ENCODE measurements around the gene MRPL28.
"Not testable (repeated sequence)": the region's sequence is repeated elsewhere in the genome, so short reads cannot be mapped to it uniquely, and the experiment has no call there.

The MRPL28 gene

DNA sequence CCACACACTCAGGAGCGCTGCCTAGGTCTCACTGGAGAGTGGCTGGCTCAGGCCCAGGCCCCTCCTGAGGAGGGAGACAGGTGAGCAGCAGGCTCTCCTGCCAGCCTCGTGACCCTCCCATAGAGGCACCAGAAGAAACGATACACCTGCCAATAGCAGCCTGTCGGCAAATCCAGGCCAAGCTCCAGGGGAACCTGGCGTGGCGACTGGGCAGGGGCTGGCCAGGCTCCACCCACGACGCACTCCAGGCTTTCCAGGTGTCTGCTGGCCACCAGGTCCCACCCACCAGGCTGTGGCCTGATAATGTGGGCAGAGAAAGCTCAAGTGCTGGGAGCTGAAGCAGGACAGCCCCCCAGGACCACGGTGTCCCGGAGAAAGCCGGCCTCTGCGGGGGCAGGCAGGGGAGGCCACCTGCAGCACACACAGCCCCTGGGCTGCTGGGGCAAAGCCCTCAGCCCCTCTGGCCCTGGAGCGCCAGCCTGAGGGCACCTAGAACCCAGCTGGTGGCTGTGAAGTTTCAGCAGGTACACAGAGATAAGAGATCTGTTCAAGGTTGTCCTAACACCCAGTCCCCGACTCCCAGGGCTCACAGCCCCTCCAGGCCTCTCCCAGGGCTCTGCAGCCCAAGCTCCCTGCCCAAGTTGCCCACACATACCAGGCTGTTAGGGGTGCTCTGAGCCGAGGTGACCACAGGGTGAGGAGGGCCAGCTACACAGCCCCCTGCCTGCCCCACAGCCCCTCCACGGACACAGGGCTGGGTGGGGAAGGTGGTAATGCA lies 9.0 kb upstream of the MRPL28 start:
- Histone ChIP-seq H4K20me1 (ENCODE audit: control insufficient read depth, insufficient read depth, low read depth, low read length) (peaks cover 5% of the 10 kb centered on the region; the same call in 1 of the 2 replicates), H3K4me2 (ENCODE audit: low read length) (no peak overlapping the region), H3K27me3 (ENCODE audit: control insufficient read depth, low read length) (no peaks in the 10 kb centered on the region), H3K9me2 (replicated peaks; ENCODE audit: control insufficient read depth, low read length) (no peaks in the 10 kb centered on the region), H3K36me3 (ENCODE audit: control insufficient read depth, low read length) (peaks cover 26% of the 10 kb centered on the region), H3F3A (ENCODE audit: control insufficient read depth, insufficient read depth) (peaks cover 18% of the 10 kb centered on the region), H3K27ac (ENCODE audit: low read depth, low read length) (no peak overlapping the region), H3K4me1 (ENCODE audit: control insufficient read depth, low read length) (peaks cover 17% of the 10 kb centered on the region), H3K9me3 (ENCODE audit: control insufficient read depth, insufficient read depth, low read length) (no peaks in the 10 kb centered on the region), H3K4me3 (ENCODE audit: low read length) (no peak overlapping the region), H3K79me2 (ENCODE audit: control insufficient read depth, low read length) (peaks cover 40% of the 10 kb centered on the region)
- TF ChIP-seq, protein P1, sequence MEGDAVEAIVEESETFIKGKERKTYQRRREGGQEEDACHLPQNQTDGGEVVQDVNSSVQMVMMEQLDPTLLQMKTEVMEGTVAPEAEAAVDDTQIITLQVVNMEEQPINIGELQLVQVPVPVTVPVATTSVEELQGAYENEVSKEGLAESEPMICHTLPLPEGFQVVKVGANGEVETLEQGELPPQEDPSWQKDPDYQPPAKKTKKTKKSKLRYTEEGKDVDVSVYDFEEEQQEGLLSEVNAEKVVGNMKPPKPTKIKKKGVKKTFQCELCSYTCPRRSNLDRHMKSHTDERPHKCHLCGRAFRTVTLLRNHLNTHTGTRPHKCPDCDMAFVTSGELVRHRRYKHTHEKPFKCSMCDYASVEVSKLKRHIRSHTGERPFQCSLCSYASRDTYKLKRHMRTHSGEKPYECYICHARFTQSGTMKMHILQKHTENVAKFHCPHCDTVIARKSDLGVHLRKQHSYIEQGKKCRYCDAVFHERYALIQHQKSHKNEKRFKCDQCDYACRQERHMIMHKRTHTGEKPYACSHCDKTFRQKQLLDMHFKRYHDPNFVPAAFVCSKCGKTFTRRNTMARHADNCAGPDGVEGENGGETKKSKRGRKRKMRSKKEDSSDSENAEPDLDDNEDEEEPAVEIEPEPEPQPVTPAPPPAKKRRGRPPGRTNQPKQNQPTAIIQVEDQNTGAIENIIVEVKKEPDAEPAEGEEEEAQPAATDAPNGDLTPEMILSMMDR (IDR thresholded peaks at IDR 0.05; ENCODE audit: low read depth, low read length, poor library complexity, severe bottlenecking) = no peak
- TF ChIP-seq EZH2phosphoT487 (IDR thresholded peaks at IDR 0.05; ENCODE audit: borderline replicate concordance, low read length) = no peak

DNA sequence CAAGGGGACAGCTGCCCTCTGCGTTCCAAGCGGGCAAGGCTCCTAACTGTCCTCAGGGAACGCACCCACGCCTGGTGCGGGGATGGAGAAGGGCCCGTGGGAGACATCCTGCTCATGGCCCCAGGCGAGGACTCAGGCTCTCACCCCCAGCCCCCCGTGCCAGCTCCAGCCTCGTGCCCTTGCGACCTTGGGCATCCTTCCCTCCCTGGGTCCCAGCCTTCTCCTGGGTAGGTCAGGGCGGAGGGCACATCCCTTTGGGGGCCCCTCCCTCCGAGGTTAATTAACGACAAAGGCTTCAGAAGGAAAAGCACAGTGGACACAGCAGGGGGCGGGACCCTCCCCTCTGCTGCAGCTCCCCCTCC lies 8.5 kb upstream of the MRPL28 start:
- Histone ChIP-seq H3K4me3 (ENCODE audit: low read length) (no peak overlapping the region), H4K20me1 (ENCODE audit: control insufficient read depth, insufficient read depth, low read depth, low read length) (peaks cover 5% of the 10 kb centered on the region; the same call in 1 of the 2 replicates), H3K27ac (ENCODE audit: low read depth, low read length) (no peak overlapping the region), H3K79me2 (ENCODE audit: control insufficient read depth, low read length) (peaks cover 37% of the 10 kb centered on the region), H3K4me2 (ENCODE audit: low read length) (no peak overlapping the region), H3F3A (ENCODE audit: control insufficient read depth, insufficient read depth) (peaks cover 12% of the 10 kb centered on the region), H3K4me1 (ENCODE audit: control insufficient read depth, low read length) (peaks cover 11% of the 10 kb centered on the region), H3K27me3 (ENCODE audit: control insufficient read depth, low read length) (no peaks in the 10 kb centered on the region), H3K36me3 (ENCODE audit: control insufficient read depth, low read length) (peaks cover 24% of the 10 kb centered on the region), H3K9me3 (ENCODE audit: control insufficient read depth, insufficient read depth, low read length) (no peaks in the 10 kb centered on the region), H3K9me2 (replicated peaks; ENCODE audit: control insufficient read depth, low read length) (no peaks in the 10 kb centered on the region)
- TF ChIP-seq, protein P1 (IDR thresholded peaks at IDR 0.05; ENCODE audit: low read depth, low read length, poor library complexity, severe bottlenecking) = no peak
- TF ChIP-seq EZH2phosphoT487 (IDR thresholded peaks at IDR 0.05; ENCODE audit: borderline replicate concordance, low read length) = no peak

DNA sequence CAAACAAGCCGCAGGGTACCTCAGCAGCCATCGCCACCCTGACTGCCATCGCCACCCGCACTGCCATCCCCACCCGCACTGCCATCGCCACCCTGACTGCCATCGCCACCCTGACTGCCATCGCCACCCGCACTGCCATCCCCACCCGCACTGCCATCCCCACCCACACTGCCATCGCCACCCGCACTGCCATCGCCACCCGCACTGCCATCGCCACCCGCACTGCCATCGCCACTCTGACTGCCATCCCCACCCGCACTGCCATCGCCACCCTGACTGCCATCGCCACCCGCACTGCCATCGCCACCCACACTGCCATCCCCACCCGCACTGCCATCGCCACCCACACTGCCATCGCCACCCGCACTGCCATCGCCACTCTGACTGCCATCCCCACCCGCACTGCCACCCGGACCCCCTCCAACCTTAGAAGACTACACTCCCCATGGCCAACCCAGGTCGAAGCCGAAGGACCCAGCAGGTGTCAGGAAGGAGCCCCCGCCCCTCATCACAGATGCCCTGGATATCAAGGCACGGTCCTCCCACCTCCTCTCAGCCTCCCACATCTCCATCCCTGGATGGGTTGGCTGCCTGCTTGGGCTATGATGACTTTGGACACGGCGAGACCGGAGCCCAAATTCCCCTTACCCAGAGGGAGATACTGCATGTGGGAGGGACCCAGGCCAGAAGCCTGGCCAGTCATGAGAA lies 7.9 kb upstream of the MRPL28 start:
- not testable (repeated sequence) for H3K27me3 ChIP-seq (ENCODE audit: control insufficient read depth, low read length); H4K20me1 ChIP-seq (ENCODE audit: control insufficient read depth, insufficient read depth, low read depth, low read length); H3K9me3 ChIP-seq (ENCODE audit: control insufficient read depth, insufficient read depth, low read length); H3K9me2 ChIP-seq (replicated peaks; ENCODE audit: control insufficient read depth, low read length); H3K4me3 ChIP-seq (ENCODE audit: low read length); H3K4me1 ChIP-seq (ENCODE audit: control insufficient read depth, low read length); H3F3A ChIP-seq (ENCODE audit: control insufficient read depth, insufficient read depth); H3K4me2 ChIP-seq (ENCODE audit: low read length); H3K27ac ChIP-seq (ENCODE audit: low read depth, low read length)
- H3K79me2 ChIP-seq (ENCODE audit: control insufficient read depth, low read length) = peaks cover 37% of the 10 kb centered on the region
- H3K36me3 ChIP-seq (ENCODE audit: control insufficient read depth, low read length) = peaks cover 29% of the 10 kb centered on the region

DNA sequence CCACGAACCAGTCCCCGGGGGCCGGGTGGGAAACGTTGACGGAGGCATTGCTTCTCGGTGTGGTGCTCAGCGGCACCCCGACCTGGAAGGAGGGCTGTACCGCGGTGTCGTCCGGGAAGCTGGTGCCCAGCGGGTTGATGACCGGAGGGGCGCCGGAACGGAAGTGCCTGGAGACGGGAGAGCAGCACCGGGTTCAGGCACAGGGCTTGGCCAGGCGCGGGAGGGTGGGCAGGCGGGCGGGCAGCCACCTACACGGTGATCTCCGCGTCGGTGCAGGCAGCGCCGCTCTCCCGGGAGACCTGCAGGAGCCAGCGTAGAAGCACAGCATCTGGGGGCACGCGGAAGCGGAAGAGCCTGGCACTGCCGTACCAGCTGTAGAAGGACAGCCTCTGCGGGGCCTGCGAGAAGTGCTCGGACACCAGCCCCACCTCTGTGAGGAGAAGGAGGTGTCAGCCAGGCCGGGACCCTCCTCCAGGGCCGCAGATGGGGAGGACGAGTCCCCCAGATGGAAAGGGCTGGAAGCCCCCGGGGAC lies 7.1 kb upstream of the MRPL28 start:
- Histone ChIP-seq H3K36me3 (ENCODE audit: control insufficient read depth, low read length) (peaks cover 31% of the 10 kb centered on the region), H3K9me3 (ENCODE audit: control insufficient read depth, insufficient read depth, low read length) (no peaks in the 10 kb centered on the region), H3K4me3 (ENCODE audit: low read length) (no peak overlapping the region), H3K9me2 (replicated peaks; ENCODE audit: control insufficient read depth, low read length) (no peaks in the 10 kb centered on the region), H3F3A (ENCODE audit: control insufficient read depth, insufficient read depth) (peaks cover 2% of the 10 kb centered on the region), H3K4me2 (ENCODE audit: low read length) (no peak overlapping the region), H3K27me3 (ENCODE audit: control insufficient read depth, low read length) (no peaks in the 10 kb centered on the region), H3K27ac (ENCODE audit: low read depth, low read length) (no peak overlapping the region), H3K4me1 (ENCODE audit: control insufficient read depth, low read length) (peaks cover 8% of the 10 kb centered on the region), H4K20me1 (ENCODE audit: control insufficient read depth, insufficient read depth, low read depth, low read length) (peaks cover 5% of the 10 kb centered on the region; the same call in 1 of the 2 replicates), H3K79me2 (ENCODE audit: control insufficient read depth, low read length) (peaks cover 36% of the 10 kb centered on the region)
- no peak for TF ChIP-seq EZH2phosphoT487 (IDR thresholded peaks at IDR 0.05; ENCODE audit: borderline replicate concordance, low read length)
- TF ChIP-seq, protein P1 (IDR thresholded peaks at IDR 0.05; ENCODE audit: low read depth, low read length, poor library complexity, severe bottlenecking) = no peak

Data from DOHH2 (cell line).